ENCODE results near the gene SHMT2.

The SHMT2 gene

DNA sequence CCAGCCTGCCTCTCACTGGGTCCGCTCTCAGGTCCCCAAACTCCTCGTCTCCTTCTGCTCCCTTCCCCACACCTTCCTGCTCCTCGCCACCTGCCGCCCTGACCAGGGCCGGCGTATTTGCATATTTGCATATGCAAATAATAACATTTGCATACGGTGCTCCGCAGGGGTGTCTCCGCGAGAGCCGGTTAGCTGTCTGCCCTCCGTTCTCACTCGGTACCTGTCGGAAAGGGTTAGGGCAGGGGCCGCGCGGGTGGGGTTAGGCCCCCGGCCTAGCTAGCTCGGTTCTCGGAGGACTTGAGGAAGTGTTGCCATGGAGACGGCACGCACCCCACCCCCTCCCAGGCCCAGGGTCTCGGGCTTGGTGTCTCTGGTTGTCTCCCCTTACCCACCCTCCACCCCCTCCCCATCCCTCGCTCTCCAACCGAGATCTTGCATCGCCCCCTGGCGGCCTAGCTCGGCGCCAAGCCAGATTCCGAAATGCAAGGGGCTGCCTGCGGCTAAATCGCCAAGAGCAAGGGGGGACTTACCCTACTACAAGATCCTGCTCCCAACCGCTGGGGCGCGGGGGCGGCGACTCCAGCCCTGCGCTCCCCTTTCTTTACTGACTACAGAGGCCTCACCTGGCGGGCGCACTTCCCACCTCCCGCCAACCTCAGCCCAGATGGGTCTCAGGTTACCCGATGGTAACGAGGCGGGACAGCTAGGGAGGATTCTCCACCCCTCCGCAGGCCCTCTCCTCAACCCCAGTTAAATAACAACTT, 13.4 kb downstream of the SHMT2 start:
- DNase-seq (ENCODE audit: low spot score in 2 of 2) = no peak
- peak overlapping the region; percentile 8 for H3K27ac Mint-ChIP-seq (ENCODE audit: low read depth)
- H3K36me3 Mint-ChIP-seq (ENCODE audit: insufficient read depth) = peaks cover 19% of the 10 kb centered on the region
- peak overlapping the region; percentile 68 for H3K4me3 Mint-ChIP-seq
- ATAC-seq (replicated peaks; ENCODE audit: extremely low read depth, poor library complexity, severe bottlenecking) = no peak
- H3K4me1 Mint-ChIP-seq = peaks cover 61% of the 10 kb centered on the region
- H3K9me3 Mint-ChIP-seq = no peaks in the 10 kb centered on the region
- peaks cover 64% of the 10 kb centered on the region for H3K27me3 Mint-ChIP-seq

DNA sequence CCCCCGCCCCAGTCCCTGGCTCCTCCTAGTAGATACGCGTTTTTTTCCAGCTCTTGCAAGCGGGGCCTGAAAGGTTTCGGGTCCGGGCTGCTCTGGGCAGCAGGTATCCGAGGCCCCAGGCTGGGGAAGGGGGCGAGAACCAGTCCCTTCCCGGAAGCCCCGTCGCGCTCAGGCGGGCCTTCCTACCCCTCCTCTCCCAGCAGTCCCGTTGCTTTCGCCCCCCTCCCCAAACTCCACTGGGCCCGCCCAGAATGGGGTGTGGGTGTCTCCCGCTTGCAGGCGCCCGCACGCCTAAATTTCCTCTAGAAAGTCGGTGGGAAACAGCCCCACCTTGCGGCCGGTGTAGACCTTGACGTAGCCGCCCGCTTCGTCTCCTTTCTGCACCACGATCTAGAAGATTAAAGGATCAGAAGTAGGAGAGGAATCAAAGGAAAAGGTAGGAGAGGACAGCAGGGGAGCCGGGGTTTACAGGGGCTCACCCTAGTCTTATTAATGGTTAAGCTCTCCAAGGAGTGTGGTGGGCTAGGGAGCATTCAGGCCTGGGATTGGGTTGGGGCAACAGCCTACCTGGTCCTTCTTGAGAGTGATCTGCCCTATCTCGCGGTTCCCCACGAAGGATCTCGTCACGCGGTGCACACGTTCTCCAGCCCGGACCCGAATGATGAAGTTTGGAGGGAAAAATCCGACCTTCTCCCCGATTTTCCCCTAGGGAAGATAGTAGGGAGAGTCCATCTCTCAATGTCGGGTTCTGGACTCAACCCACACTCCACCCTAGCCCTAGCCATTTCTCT, 14.2 kb downstream of the SHMT2 start:
- Mint-ChIP-seq H3K4me1 (peaks cover 54% of the 10 kb centered on the region), H3K4me3 (peak overlapping the region; percentile 68), H3K27me3 (peaks cover 56% of the 10 kb centered on the region), H3K27ac (ENCODE audit: low read depth) (peak overlapping the region; percentile 8), H3K36me3 (ENCODE audit: insufficient read depth) (peaks cover 18% of the 10 kb centered on the region), H3K9me3 (no peaks in the 10 kb centered on the region)
- DNase-seq (ENCODE audit: low spot score in 2 of 2) = peak; percentile 67 to 82
- no peak for ATAC-seq (replicated peaks; ENCODE audit: extremely low read depth, poor library complexity, severe bottlenecking)

DNA sequence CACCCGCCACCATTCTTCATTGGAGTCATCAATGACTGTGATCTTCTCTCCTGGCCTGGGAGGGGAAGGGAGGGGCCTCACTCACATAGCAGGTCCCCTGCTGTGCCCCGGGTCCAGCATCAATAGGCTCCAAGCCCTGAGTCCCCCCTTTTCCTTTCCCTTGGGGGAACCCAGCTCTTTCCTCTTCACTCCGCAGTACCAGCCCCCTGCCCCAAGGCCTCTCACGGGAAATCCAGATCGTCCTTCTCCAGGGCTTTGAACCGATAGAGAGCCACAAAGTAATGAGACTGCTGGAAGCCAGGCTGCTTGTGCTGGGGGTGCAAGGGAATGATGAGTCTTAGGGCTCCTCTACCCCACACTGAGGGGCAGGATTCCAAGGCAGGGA, 14.8 kb downstream of the SHMT2 start:
- no peak for ATAC-seq (replicated peaks; ENCODE audit: extremely low read depth, poor library complexity, severe bottlenecking)
- peaks cover 50% of the 10 kb centered on the region for H3K27me3 Mint-ChIP-seq
- no peak for DNase-seq (ENCODE audit: low spot score in 2 of 2)
- H3K4me3 Mint-ChIP-seq = peak overlapping the region; percentile 68
- H3K27ac Mint-ChIP-seq (ENCODE audit: low read depth) = no peak overlapping the region
- H3K9me3 Mint-ChIP-seq = no peaks in the 10 kb centered on the region
- peaks cover 15% of the 10 kb centered on the region for H3K36me3 Mint-ChIP-seq (ENCODE audit: insufficient read depth)
- peaks cover 48% of the 10 kb centered on the region for H3K4me1 Mint-ChIP-seq

DNA sequence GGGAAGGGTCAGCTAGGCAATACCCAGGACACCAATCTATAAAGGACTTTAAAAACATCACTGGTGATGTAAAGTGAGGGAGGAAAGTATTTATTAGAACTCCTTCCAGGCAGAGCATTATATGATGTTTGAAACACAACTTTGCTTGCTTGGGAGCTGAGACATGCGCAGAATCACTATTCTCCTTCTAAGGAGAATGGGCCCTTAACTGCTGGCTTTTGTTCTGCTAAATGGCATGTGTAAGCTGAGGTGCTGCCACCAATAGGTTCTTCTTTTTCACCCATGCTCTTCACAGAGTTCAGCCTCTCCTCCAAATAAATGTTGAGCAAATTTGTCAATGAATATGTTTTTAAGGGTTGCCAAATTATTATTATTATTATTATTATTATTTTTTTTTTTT, 17.5 kb downstream of the SHMT2 start:
- peaks cover 26% of the 10 kb centered on the region for H3K27me3 Mint-ChIP-seq
- peaks cover 7% of the 10 kb centered on the region for H3K36me3 Mint-ChIP-seq (ENCODE audit: insufficient read depth)
- DNase-seq (ENCODE audit: low spot score in 2 of 2) (no peak), ATAC-seq (replicated peaks; ENCODE audit: extremely low read depth, poor library complexity, severe bottlenecking) (no peak)
- no peak overlapping the region for H3K4me3 Mint-ChIP-seq
- no peaks in the 10 kb centered on the region for H3K9me3 Mint-ChIP-seq
- no peak overlapping the region for H3K27ac Mint-ChIP-seq (ENCODE audit: low read depth)
- H3K4me1 Mint-ChIP-seq = peaks cover 21% of the 10 kb centered on the region

DNA sequence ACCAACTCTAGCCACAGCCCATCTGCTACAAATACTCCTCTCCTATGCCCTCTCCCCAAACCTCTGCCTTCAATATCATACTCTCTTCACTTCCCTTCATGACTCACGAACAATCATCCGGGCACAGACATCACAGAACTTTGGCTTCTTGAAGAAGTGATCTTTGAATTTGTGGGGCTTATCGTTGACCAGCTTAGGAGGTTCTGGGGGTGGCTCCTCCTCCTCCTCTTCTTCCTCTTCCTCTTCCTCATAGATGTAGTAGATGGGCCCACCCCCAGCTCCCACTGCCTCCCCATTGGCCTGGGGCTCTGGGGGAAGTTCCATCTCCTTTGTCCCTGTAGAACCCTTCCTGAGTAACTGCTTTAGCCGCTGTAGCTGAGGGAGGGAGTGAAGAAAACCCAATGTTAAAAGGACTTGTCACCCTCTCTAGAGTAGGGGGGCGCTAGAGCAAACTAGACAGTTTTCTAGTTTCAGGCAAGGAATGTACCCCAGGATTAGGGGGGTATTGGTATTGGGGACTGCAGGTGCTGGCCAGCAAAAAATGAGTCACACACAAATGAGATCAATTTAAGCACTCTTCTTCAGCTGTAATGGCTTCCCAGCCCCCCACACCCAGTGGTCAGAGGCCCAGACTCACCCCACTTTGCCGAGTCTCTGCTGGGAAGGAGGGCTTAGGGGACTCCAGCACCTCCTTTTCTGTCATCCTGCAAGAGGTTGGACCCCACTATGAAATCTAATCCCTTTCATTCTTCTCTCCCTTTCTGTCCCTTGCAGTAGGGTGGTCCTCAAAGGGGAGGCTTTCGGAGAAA, 19.6 kb downstream of the SHMT2 start:
- DNase-seq (ENCODE audit: low spot score in 2 of 2) (no peak), ATAC-seq (replicated peaks; ENCODE audit: extremely low read depth, poor library complexity, severe bottlenecking) (no peak)
- Mint-ChIP-seq H3K27me3 (peaks cover 5% of the 10 kb centered on the region), H3K4me1 (peaks cover under 1% of the 10 kb centered on the region), H3K27ac (ENCODE audit: low read depth) (peak overlapping the region; percentile 24), H3K4me3 (no peak overlapping the region), H3K36me3 (ENCODE audit: insufficient read depth) (peaks cover 4% of the 10 kb centered on the region), H3K9me3 (no peaks in the 10 kb centered on the region)

DNA sequence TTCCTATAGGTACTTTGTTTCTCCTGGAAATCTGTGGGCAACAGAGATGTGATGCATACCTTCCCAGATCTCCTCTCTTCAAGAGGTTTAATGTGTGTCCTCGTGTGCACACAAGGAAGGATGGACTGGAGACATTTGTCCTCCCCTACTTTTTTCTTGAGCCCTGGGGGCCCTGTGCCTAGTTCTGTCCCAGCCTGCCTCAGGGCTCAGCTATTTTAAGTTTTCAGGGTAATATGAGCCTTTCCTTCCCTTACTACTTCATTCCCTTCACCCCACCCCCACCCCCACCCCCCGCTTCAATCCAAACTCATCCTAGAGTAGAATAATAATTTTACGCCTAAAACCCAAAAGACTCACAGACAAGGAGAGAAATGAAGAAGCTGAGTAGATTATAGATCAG, 21.0 kb downstream of the SHMT2 start:
- no peak for ATAC-seq (replicated peaks; ENCODE audit: extremely low read depth, poor library complexity, severe bottlenecking)
- Mint-ChIP-seq H3K27ac (ENCODE audit: low read depth) (no peak overlapping the region), H3K4me3 (no peak overlapping the region), H3K9me3 (no peaks in the 10 kb centered on the region), H3K4me1 (no peaks in the 10 kb centered on the region), H3K27me3 (no peaks in the 10 kb centered on the region), H3K36me3 (ENCODE audit: insufficient read depth) (peaks cover 7% of the 10 kb centered on the region)
- DNase-seq (ENCODE audit: low spot score in 2 of 2) = no peak

DNA sequence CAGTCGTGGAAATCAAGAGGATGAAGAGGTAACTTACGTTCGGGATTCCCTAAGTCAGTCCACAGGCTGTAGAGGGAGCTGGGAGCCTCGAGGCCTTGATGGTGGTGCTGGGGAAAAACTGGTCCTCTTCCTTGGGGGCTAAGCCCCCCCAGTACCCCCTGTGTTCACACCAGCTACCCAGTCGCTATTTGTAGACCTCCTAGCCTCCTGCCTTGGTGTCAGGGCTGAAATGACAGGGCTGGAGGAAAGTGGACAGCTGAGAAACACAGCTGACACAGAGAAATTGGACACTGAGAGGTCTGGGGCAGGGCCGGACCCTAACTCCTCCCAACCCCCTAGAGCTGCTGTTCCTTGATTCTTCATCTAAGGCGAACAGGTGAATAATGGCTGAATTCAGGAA, 21.4 kb downstream of the SHMT2 start, which contains the start of gene STAC3:
STAC3 (minus strand) TSS at position 232 of the 400 bp plus-strand sequence. CDS start 1,551 bp downstream, outside the sequence.
- no peak within 1 kb of the TSS for H3K4me3 Mint-ChIP-seq

DNA sequence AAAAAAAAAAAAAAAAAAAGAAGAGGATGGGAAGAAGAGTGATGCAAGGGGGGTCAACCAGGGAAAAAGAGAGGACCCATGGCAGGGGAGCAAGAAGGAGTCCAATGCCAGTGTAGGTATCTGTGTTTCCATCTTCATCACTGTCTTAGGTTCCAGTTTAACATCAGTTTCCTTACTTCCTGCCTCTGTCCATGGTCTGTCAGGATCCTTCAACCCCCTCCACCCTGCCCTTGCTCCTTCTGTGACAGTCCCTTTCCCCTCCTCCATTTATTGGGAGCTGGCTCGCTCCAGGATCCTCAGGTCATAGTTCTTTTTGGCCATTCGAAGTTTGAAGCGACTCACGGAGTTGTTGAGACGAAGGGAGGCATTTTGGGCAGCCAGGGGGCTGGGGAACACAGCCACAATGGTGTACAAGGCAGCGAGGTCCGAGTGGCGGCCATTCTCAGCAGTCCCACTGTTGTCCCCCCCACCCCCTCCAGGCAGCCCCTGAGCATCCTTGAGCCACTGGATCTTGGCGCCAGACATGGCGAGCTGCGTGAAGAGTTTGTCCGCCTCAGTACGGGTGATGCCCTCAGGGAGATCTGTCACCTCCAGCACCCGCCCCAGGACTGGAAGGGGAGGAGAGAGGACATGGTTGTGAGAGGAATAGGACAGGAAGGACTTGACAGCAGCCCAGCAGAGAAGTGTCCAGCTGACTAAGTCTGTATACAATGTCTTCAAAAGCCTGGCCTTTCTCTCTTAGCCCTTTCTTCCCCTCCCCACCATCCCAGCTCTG, 25.2 kb downstream of the SHMT2 start:
- ATAC-seq (replicated peaks; ENCODE audit: extremely low read depth, poor library complexity, severe bottlenecking) = no peak

More for the DNA sequence above, 21.4 kb downstream of the SHMT2 start, which contains the start of gene STAC3:
- H3K4me1 Mint-ChIP-seq = no peaks in the 10 kb centered on the region
- H3K27ac Mint-ChIP-seq (ENCODE audit: low read depth) = no peak within 1 kb of the TSS
- peaks cover 8% of the 10 kb centered on the region for H3K36me3 Mint-ChIP-seq (ENCODE audit: insufficient read depth)
- H3K27me3 Mint-ChIP-seq = no peaks in the 10 kb centered on the region
- DNase-seq (ENCODE audit: low spot score in 2 of 2) (no peak), ATAC-seq (replicated peaks; ENCODE audit: extremely low read depth, poor library complexity, severe bottlenecking) (no peak)
- no peaks in the 10 kb centered on the region for H3K9me3 Mint-ChIP-seq

DNA sequence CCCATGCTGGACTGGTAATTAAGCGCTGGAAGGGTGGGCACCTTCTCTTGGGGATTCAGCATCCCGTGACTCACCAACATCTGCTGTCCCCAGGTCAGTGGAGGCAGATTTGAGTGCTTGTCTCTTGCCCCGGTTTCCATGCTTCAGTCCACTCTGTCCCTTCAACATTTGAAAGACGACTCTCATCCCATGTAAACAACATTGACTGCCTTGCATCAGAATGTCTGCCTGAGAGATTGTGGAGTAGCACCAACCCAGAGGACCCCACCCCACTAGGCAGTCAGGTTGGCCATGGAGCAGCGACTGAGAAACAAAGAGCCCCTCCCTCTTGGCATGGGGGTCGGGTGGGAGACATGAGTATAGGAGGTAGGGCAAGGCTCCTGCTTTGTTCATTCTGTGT, 26.4 kb downstream of the SHMT2 start:
- Mint-ChIP-seq H3K27ac (ENCODE audit: low read depth) (no peak overlapping the region), H3K9me3 (no peaks in the 10 kb centered on the region), H3K4me3 (no peak overlapping the region), H3K4me1 (no peaks in the 10 kb centered on the region), H3K27me3 (no peaks in the 10 kb centered on the region), H3K36me3 (ENCODE audit: insufficient read depth) (peaks cover 35% of the 10 kb centered on the region)
- no peak for ATAC-seq (replicated peaks; ENCODE audit: extremely low read depth, poor library complexity, severe bottlenecking)
- DNase-seq (ENCODE audit: low spot score in 2 of 2) = no peak

More for the DNA sequence above, 25.2 kb downstream of the SHMT2 start:
- Mint-ChIP-seq H3K27ac (ENCODE audit: low read depth) (no peak overlapping the region), H3K27me3 (no peaks in the 10 kb centered on the region), H3K4me3 (no peak overlapping the region), H3K9me3 (no peaks in the 10 kb centered on the region), H3K36me3 (ENCODE audit: insufficient read depth) (peaks cover 28% of the 10 kb centered on the region), H3K4me1 (no peaks in the 10 kb centered on the region)
- no peak for DNase-seq (ENCODE audit: low spot score in 2 of 2)

DNA sequence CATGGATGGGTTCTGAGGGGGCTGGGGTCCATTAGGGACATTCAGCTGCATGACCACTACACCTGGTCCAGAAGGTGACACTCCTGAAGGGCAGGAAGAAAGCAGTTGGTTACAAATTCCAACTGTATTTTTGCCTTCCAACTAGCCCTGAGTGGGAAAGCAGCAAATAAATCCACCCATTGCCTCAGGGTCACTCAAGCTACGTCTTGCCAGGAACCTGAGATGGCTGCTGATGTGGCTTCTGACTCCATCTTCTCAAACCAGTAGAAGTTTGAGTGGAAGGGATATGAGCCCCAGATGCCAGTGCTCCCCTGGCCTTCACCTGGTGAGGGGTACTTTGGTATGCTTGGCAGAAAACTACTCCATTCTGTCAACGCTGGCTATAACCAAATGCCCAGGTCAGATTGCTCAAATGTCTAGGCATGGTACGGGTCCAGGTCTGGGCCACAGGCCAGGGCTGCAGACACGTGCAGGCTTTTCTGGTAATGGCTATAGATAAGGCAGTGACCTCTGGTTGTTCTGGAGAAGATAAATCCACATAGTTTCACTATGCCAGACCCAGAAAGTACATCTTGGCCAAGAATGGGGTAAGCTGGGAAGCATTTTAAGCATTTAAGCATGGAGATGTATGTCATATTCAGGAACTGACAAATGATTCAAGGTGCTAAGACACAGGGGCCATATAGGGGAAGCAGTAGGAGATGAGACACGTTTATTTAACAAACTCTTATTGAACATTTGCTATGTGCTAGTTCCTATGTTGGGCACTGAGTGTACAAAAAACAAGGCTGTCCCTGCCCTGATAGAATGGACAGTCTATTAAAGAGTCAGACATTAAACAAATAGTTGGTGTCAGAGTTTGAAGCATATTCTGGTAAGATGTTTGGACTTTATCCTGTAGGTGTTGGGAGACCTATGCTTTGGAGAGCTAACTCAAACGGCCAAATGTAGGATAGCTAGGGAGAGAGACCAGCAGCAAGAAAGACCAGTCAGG, 29.8 kb downstream of the SHMT2 start:
- H3K9me3 Mint-ChIP-seq = no peaks in the 10 kb centered on the region
- H3K36me3 Mint-ChIP-seq (ENCODE audit: insufficient read depth) = peaks cover 40% of the 10 kb centered on the region
- H3K27me3 Mint-ChIP-seq = no peaks in the 10 kb centered on the region
- DNase-seq (ENCODE audit: low spot score in 2 of 2) = no peak
- H3K4me1 Mint-ChIP-seq = no peaks in the 10 kb centered on the region
- no peak overlapping the region for H3K4me3 Mint-ChIP-seq
- no peak for ATAC-seq (replicated peaks; ENCODE audit: extremely low read depth, poor library complexity, severe bottlenecking)
- H3K27ac Mint-ChIP-seq (ENCODE audit: low read depth) = no peak overlapping the region

DNA sequence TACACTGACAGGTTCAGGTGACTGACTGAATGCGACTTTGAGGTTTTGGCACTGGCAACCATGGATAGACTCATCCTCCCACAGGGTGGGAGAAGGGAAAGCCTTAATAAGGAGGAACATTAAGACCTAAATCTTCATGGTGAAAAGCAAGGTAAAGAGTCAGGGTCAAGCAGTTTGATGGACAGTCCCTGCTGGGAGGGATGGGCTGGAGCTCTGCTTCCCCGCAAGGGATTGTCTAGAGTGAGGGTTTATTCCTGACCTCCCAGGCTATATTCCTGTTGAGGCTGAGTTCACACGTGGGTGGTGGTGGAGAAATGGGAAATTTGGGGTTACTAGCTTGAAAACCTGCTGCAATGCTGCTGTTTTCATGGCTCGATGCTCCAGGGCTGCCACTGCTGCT, 30.9 kb downstream of the SHMT2 start:
- Mint-ChIP-seq H3K9me3 (no peaks in the 10 kb centered on the region), H3K4me1 (no peaks in the 10 kb centered on the region), H3K27ac (ENCODE audit: low read depth) (no peak overlapping the region), H3K4me3 (no peak overlapping the region), H3K27me3 (no peaks in the 10 kb centered on the region), H3K36me3 (ENCODE audit: insufficient read depth) (peaks cover 42% of the 10 kb centered on the region)
- ATAC-seq (replicated peaks; ENCODE audit: extremely low read depth, poor library complexity, severe bottlenecking) (no peak), DNase-seq (ENCODE audit: low spot score in 2 of 2) (no peak)

Measured in central memory CD8-positive, alpha-beta T cell (primary cell).